HepG2 (cell line): Measurements from ENCODE around the gene TMEM253. TPM values are rescaled to one million over a fixed set of nuclear protein-coding genes. Genes with fewer than 3 reads are reported as not detected.

ENCODE experiments used
- GTF2F1 ChIP-seq: fragments of 150-350 bp; IDR thresholded peaks from 2 replicates; pipeline ENCODE4 v1.6.1; 2014; ENCODE audit warnings: low read length
- HOXA7 ChIP-seq: sonication (generic); formaldehyde crosslinking; IDR thresholded peaks from 2 replicates; pipeline ENCODE4 v1.8.1; 2022; ENCODE audit warnings: mild to moderate bottlenecking, missing genetic modification reagents, moderate library complexity
- MED8 ChIP-seq: sonication (generic); formaldehyde crosslinking; IDR thresholded peaks from 2 replicates; pipeline ENCODE4 v1.8.1; 2023; ENCODE audit warnings: mild to moderate bottlenecking, missing genetic modification reagents; ENCODE audit not compliant: insufficient replicate concordance
- NFE2L1 ChIP-seq: sonication (generic); formaldehyde crosslinking; IDR thresholded peaks from 2 replicates; pipeline ENCODE4 v1.4.0; 2020; ENCODE audit warnings: missing genetic modification reagents, mild to moderate bottlenecking, borderline replicate concordance
- PHF21A ChIP-seq: sonication (generic); formaldehyde crosslinking; IDR thresholded peaks from 2 replicates; pipeline ENCODE4 v1.5.0; 2020; ENCODE audit warnings: mild to moderate bottlenecking, missing genetic modification reagents
- ZNF225 ChIP-seq: sonication (generic); formaldehyde crosslinking; IDR thresholded peaks from 2 replicates; pipeline ENCODE4 v1.4.0; 2020; ENCODE audit warnings: mild to moderate bottlenecking, missing genetic modification reagents
- ZNF678 ChIP-seq: sonication (generic); formaldehyde crosslinking; IDR thresholded peaks from 2 replicates; pipeline ENCODE4 v1.4.0; 2020; ENCODE audit warnings: mild to moderate bottlenecking, missing genetic modification reagents
- polyA plus RNA-seq, 8 experiments: library from polyadenylated mRNA; depleted of rRNA in 3 of 8; stranded (reverse) in 7 of 8; unstranded in 1 of 8; fragments of >200 nt; fragmentation: Illumina TruSeq in 4 of 8; extraction: Trizol in 4 of 8; gene quantifications; 2 replicates each; pipeline versions ENCODE4 v1.2.1 to v1.2.3, GENCODE V29; 2011 to 2016; ENCODE audit warnings: low read depth in 4 of 8, missing spikeins in 1 of 8, mixed read lengths in 1 of 8; ENCODE audit not compliant: insufficient read depth in 1 of 8
- total RNA-seq, 5 experiments: library from RNA; depleted of rRNA; stranded (reverse); fragments of >200 nt; fragmentation: Illumina TruSeq; extraction: Trizol; gene quantifications; 2 replicates each; pipeline ENCODE4 v1.2.3, GENCODE V29; 2016; ENCODE audit warnings: low read depth in 1 of 5
- TF ChIP-seq, protein P1 (sequence below): fragments of 450-650 bp; IDR thresholded peaks from 2 replicates; pipeline ENCODE4 v1.6.1; 2016
- TF ChIP-seq, protein P2 (sequence below): sonication (generic); formaldehyde crosslinking; IDR thresholded peaks from 2 replicates; pipeline ENCODE4 v1.5.0; 2020; ENCODE audit warnings: mild to moderate bottlenecking, missing genetic modification reagents
- TF ChIP-seq, protein P3 (sequence below): sonication (generic); formaldehyde crosslinking; IDR thresholded peaks from 2 replicates; pipeline ENCODE4 v1.8.0; 2022; ENCODE audit warnings: low read depth, missing genetic modification reagents
- TF ChIP-seq, protein P4 (sequence below), 2 experiments: sonication (generic) in 1 of 2; formaldehyde crosslinking in 1 of 2; IDR thresholded peaks; 2 replicates each; pipeline versions ENCODE4 v1.4.0 to v1.6.1; 2016 to 2020; ENCODE audit warnings: borderline replicate concordance in 1 of 2, low read depth in 1 of 2, mild to moderate bottlenecking in 1 of 2, missing genetic modification reagents in 1 of 2
- TF ChIP-seq, protein P5 (sequence below): sonication (generic); formaldehyde crosslinking; IDR thresholded peaks from 2 replicates; pipeline ENCODE4 v1.9.0; 2021; ENCODE audit warnings: missing genetic modification reagents, borderline replicate concordance
- TF ChIP-seq, protein P6 (sequence below): sonication (generic); formaldehyde crosslinking; IDR thresholded peaks from 2 replicates; pipeline ENCODE4 v1.9.0; 2022; ENCODE audit warnings: low read depth, missing genetic modification reagents

The TMEM253 gene
- total and polyA plus RNA-seq, 2 of the 13 experiments (the other 11 are each of a cell fraction or from before 2014, with no cell fraction given): 0.29 to 0.45 TPM

DNA sequence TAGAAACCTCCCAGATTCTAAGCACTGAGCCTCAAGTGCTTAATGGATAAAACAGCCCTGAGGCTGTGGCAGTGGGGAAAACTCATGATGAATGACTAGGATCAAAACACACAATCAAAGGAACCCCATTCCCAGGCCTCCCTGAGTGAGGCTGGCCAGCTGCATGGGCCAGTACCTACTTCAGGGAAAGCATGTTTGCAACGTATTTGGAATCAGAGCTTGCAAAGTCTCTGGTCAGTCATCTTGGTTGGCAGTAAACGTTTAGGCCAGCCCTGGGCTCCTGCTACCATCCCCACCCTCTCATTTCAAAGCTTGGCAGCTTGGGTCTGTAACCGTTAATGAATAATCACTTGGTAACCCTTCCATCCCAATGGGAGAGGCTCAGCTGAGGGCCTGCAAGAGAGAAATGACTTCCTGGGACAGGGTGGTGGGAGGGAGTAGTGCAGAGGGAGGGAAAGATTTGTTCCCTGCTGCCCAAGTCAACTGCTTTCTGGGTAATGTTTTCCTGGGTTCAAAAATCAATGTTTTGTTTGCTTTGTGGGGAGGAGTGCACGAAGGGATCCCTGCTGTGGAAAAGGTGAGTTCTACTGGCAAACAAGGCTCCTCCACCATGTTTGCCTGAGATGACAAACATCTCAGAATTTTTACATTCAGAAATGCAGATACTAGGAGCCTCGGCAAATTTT, 45.3 kb upstream of the TMEM253 start (continued):
- TF ChIP-seq, protein P1, sequence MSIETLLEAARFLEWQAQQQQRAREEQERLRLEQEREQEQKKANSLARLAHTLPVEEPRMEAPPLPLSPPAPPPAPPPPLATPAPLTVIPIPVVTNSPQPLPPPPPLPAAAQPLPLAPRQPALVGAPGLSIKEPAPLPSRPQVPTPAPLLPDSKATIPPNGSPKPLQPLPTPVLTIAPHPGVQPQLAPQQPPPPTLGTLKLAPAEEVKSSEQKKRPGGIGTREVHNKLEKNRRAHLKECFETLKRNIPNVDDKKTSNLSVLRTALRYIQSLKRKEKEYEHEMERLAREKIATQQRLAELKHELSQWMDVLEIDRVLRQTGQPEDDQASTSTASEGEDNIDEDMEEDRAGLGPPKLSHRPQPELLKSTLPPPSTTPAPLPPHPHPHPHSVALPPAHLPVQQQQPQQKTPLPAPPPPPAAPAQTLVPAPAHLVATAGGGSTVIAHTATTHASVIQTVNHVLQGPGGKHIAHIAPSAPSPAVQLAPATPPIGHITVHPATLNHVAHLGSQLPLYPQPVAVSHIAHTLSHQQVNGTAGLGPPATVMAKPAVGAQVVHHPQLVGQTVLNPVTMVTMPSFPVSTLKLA: no peak
- TF ChIP-seq, protein P2, sequence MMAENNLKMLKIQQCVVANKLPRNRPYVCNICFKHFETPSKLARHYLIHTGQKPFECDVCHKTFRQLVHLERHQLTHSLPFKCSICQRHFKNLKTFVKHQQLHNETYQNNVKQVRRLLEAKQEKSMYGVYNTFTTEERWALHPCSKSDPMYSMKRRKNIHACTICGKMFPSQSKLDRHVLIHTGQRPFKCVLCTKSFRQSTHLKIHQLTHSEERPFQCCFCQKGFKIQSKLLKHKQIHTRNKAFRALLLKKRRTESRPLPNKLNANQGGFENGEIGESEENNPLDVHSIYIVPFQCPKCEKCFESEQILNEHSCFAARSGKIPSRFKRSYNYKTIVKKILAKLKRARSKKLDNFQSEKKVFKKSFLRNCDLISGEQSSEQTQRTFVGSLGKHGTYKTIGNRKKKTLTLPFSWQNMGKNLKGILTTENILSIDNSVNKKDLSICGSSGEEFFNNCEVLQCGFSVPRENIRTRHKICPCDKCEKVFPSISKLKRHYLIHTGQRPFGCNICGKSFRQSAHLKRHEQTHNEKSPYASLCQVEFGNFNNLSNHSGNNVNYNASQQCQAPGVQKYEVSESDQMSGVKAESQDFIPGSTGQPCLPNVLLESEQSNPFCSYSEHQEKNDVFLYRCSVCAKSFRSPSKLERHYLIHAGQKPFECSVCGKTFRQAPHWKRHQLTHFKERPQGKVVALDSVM (CRISPR knock-in tag): peak; percentile 8; the same call in 1 of the 2 replicates
- TF ChIP-seq, protein P3, sequence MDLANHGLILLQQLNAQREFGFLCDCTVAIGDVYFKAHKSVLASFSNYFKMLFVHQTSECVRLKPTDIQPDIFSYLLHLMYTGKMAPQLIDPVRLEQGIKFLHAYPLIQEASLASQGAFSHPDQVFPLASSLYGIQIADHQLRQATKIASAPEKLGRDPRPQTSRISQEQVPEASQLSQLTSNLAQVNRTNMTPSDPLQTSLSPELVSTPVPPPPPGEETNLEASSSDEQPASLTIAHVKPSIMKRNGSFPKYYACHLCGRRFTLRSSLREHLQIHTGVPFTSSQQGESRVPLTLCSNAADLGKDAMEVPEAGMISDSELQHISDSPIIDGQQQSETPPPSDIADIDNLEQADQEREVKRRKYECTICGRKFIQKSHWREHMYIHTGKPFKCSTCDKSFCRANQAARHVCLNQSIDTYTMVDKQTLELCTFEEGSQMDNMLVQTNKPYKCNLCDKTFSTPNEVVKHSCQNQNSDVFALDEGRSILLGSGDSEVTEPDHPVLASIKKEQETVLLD (CRISPR knock-in tag): 0 out of 2 replicates have a peak, but pooled peaks have one; percentile 35
- TF ChIP-seq ZNF678 (no peak), NFE2L1 (CRISPR knock-in tag) (no peak), ZNF225 (CRISPR knock-in tag) (no peak), PHF21A (CRISPR knock-in tag) (peak; percentile 100), HOXA7 (no peak), MED8 (peak; percentile 73), GTF2F1 (no peak)
- TF ChIP-seq, protein P4, sequence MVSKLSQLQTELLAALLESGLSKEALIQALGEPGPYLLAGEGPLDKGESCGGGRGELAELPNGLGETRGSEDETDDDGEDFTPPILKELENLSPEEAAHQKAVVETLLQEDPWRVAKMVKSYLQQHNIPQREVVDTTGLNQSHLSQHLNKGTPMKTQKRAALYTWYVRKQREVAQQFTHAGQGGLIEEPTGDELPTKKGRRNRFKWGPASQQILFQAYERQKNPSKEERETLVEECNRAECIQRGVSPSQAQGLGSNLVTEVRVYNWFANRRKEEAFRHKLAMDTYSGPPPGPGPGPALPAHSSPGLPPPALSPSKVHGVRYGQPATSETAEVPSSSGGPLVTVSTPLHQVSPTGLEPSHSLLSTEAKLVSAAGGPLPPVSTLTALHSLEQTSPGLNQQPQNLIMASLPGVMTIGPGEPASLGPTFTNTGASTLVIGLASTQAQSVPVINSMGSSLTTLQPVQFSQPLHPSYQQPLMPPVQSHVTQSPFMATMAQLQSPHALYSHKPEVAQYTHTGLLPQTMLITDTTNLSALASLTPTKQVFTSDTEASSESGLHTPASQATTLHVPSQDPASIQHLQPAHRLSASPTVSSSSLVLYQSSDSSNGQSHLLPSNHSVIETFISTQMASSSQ (IDR thresholded peaks at IDR 0.05; ENCODE audit: low read depth): peak; percentile 91
- TF ChIP-seq, protein P4 (CRISPR knock-in tag; IDR thresholded peaks at IDR 0.05; ENCODE audit: borderline replicate concordance): peak; percentile 91
- TF ChIP-seq, protein P5, sequence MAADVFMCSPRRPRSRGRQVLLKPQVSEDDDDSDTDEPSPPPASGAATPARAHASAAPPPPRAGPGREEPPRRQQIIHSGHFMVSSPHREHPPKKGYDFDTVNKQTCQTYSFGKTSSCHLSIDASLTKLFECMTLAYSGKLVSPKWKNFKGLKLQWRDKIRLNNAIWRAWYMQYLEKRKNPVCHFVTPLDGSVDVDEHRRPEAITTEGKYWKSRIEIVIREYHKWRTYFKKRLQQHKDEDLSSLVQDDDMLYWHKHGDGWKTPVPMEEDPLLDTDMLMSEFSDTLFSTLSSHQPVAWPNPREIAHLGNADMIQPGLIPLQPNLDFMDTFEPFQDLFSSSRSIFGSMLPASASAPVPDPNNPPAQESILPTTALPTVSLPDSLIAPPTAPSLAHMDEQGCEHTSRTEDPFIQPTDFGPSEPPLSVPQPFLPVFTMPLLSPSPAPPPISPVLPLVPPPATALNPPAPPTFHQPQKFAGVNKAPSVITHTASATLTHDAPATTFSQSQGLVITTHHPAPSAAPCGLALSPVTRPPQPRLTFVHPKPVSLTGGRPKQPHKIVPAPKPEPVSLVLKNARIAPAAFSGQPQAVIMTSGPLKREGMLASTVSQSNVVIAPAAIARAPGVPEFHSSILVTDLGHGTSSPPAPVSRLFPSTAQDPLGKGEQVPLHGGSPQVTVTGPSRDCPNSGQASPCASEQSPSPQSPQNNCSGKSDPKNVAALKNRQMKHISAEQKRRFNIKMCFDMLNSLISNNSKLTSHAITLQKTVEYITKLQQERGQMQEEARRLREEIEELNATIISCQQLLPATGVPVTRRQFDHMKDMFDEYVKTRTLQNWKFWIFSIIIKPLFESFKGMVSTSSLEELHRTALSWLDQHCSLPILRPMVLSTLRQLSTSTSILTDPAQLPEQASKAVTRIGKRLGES: no peak; the same call in 1 of the 2 replicates
- TF ChIP-seq, protein P6, sequence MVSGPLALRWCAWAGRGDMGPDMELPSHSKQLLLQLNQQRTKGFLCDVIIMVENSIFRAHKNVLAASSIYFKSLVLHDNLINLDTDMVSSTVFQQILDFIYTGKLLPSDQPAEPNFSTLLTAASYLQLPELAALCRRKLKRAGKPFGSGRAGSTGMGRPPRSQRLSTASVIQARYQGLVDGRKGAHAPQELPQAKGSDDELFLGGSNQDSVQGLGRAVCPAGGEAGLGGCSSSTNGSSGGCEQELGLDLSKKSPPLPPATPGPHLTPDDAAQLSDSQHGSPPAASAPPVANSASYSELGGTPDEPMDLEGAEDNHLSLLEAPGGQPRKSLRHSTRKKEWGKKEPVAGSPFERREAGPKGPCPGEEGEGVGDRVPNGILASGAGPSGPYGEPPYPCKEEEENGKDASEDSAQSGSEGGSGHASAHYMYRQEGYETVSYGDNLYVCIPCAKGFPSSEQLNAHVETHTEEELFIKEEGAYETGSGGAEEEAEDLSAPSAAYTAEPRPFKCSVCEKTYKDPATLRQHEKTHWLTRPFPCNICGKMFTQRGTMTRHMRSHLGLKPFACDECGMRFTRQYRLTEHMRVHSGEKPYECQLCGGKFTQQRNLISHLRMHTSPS (CRISPR knock-in tag): peak; percentile 87
